22Rv1 (cell line): ENCODE measurements around the gene GMPR2.

ENCODE experiments used
- ZFX ChIP-seq: fragments of 450-650 bp; IDR thresholded peaks from 2 replicates; pipeline ENCODE4 v1.6.1; 2017; ENCODE audit warnings: antibody characterized with exemption, borderline replicate concordance
- TF ChIP-seq, protein P1 (sequence below): fragments of 450-650 bp; IDR thresholded peaks from 2 replicates; pipeline ENCODE4 v1.5.1; 2017; ENCODE audit warnings: mild to moderate bottlenecking

GRCh38 chr14:24211311-24211710, 21.4 kb upstream of the GMPR2 start:
- TF ChIP-seq, protein P1, sequence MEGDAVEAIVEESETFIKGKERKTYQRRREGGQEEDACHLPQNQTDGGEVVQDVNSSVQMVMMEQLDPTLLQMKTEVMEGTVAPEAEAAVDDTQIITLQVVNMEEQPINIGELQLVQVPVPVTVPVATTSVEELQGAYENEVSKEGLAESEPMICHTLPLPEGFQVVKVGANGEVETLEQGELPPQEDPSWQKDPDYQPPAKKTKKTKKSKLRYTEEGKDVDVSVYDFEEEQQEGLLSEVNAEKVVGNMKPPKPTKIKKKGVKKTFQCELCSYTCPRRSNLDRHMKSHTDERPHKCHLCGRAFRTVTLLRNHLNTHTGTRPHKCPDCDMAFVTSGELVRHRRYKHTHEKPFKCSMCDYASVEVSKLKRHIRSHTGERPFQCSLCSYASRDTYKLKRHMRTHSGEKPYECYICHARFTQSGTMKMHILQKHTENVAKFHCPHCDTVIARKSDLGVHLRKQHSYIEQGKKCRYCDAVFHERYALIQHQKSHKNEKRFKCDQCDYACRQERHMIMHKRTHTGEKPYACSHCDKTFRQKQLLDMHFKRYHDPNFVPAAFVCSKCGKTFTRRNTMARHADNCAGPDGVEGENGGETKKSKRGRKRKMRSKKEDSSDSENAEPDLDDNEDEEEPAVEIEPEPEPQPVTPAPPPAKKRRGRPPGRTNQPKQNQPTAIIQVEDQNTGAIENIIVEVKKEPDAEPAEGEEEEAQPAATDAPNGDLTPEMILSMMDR: no peak
- no peak for TF ChIP-seq ZFX
